Astrocyte of the spinal cord (primary cell): ENCODE measurements around the gene SH3BP5L.
A peak's percentile ranks its signal among the peaks of the same experiment; 100 is the strongest.

Source experiments
- DNase-seq: peaks from one replicate; pipeline ENCODE4 v3.0.0; 2011; ENCODE audit warnings: low read depth, low spot score
- H3K4me3 ChIP-seq: 2 replicates; pipeline ENCODE4 v1.5.1; 2011; ENCODE audit warnings: low read depth, mild to moderate bottlenecking, low read length, moderate library complexity
- CTCF ChIP-seq: IDR thresholded peaks from 2 replicates; pipeline ENCODE4 v1.5.1; 2012; ENCODE audit warnings: low read depth, mild to moderate bottlenecking, low read length, inconsistent platforms
- in situ Hi-C: cut with HindIII; loops from 2 replicates; pipeline ENCODE4 v1.10.0; 2017; ENCODE audit warnings: low sequenced_read_pairs

Gene SH3BP5L

GRCh38 chr1:248857749-248858095 lies 32.0 kb upstream of the SH3BP5L start:
- no peak for TF ChIP-seq CTCF
- in situ Hi-C loops: no loop called here
- DNase-seq: no peak
- H3K4me3 ChIP-seq: peak overlapping the region; percentile 73

DNA sequence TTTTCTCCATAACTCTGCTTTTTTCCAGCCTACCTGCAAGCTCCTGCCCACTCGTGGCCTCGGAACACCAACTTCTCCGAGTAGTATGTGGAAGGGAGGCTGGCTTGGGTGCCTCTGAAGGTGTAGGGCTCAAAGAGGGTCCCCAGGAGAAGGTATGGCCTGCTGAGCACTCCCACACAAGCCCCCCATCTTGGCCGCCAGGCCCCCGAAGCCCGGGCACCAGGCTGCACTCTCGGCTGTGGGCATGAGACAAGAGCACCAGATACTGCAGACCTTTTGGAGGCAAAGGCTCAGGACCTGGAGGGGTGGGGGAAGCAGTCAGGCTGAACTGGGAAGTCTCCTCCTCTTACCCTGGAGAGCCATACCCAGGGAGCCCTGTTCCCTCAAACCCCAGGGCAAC lies 31.5 kb upstream of the SH3BP5L start:
- no peak for DNase-seq
- TF ChIP-seq CTCF: no peak
- peak overlapping the region; percentile 73 for H3K4me3 ChIP-seq
- in situ Hi-C loops: no loop called here

- no peak overlapping the region for H3K4me3 ChIP-seq
- no peak for TF ChIP-seq CTCF
- in situ Hi-C loops: no loop called here
- no peak for DNase-seq
Observed at GRCh38 chr1:248856176-248856575, 30.5 kb upstream of the SH3BP5L start.

- DNase-seq: no peak
- TF ChIP-seq CTCF: no peak
- H3K4me3 ChIP-seq: no peak overlapping the region
- in situ Hi-C loops: no loop called here
Observed at GRCh38 chr1:248855580-248855979, 29.9 kb upstream of the SH3BP5L start.

GRCh38 chr1:248853663-248854375 lies 28.1 kb upstream of the SH3BP5L start:
- TF ChIP-seq CTCF: no peak
- no peak for DNase-seq
- H3K4me3 ChIP-seq: no peak overlapping the region
- in situ Hi-C loops: no loop called here

- H3K4me3 ChIP-seq: no peak overlapping the region
- TF ChIP-seq CTCF: no peak
- peak; percentile 36 for DNase-seq
- in situ Hi-C loops: no loop called here
Observed at GRCh38 chr1:248852481-248853405, 27.0 kb upstream of the SH3BP5L start.
